ENCODE data around the gene DCHS2.
"Not testable (repeated sequence)": the region's sequence is repeated elsewhere in the genome, so short reads cannot be mapped to it uniquely, and the experiment has no call there.

DCHS2 gene

GRCh38 chr4:154276496-154276895 is 215.1 kb downstream of the DCHS2 start:
- no peak for DNase-seq
- no peak for TF ChIP-seq POLR2A (IDR thresholded peaks at IDR 0.05; ENCODE audit: low read length)
- TF ChIP-seq GATA1 (IDR thresholded peaks at IDR 0.05; ENCODE audit: low read depth, low read length) = no peak

- TF ChIP-seq POLR2A (IDR thresholded peaks at IDR 0.05; ENCODE audit: low read length) (no peak), GATA1 (IDR thresholded peaks at IDR 0.05; ENCODE audit: low read depth, low read length) (no peak)
- no peak for DNase-seq
Observed at GRCh38 chr4:154254999-154255398, 236.6 kb downstream of the DCHS2 start.

GRCh38 chr4:154234576-154234975 is 257.0 kb downstream of the DCHS2 start:
- no peak for DNase-seq
- TF ChIP-seq POLR2A (IDR thresholded peaks at IDR 0.05; ENCODE audit: low read length) (no peak), GATA1 (IDR thresholded peaks at IDR 0.05; ENCODE audit: low read depth, low read length) (no peak)

GRCh38 chr4:154231806-154232478 is 259.7 kb downstream of the DCHS2 start:
- TF ChIP-seq POLR2A (IDR thresholded peaks at IDR 0.05; ENCODE audit: low read length) = no peak
- DNase-seq = no peak

GRCh38 chr4:154230723-154231122 is 260.9 kb downstream of the DCHS2 start:
- TF ChIP-seq GATA1 (IDR thresholded peaks at IDR 0.05; ENCODE audit: low read depth, low read length) (no peak), POLR2A (IDR thresholded peaks at IDR 0.05; ENCODE audit: low read length) (no peak)

GRCh38 chr4:154230091-154230490 is 261.5 kb downstream of the DCHS2 start:
- DNase-seq = no peak

More at GRCh38 chr4:154230723-154231122, 260.9 kb downstream of the DCHS2 start:
- DNase-seq = no peak

GRCh38 chr4:154222875-154223274 is 268.7 kb downstream of the DCHS2 start:
- TF ChIP-seq POLR2A (IDR thresholded peaks at IDR 0.05; ENCODE audit: low read length) (no peak), GATA1 (IDR thresholded peaks at IDR 0.05; ENCODE audit: low read depth, low read length) (no peak)
- no peak for DNase-seq

More at GRCh38 chr4:154230091-154230490, 261.5 kb downstream of the DCHS2 start:
- TF ChIP-seq GATA1 (IDR thresholded peaks at IDR 0.05; ENCODE audit: low read depth, low read length) = no peak
- TF ChIP-seq POLR2A (IDR thresholded peaks at IDR 0.05; ENCODE audit: low read length) = no peak

- no peak for DNase-seq
- TF ChIP-seq POLR2A (IDR thresholded peaks at IDR 0.05; ENCODE audit: low read length) (no peak), GATA1 (IDR thresholded peaks at IDR 0.05; ENCODE audit: low read depth, low read length) (no peak)
Observed at GRCh38 chr4:154218051-154218450, 273.5 kb downstream of the DCHS2 start.

GRCh38 chr4:154217384-154217783 is 274.2 kb downstream of the DCHS2 start:
- not testable (repeated sequence) for DNase-seq

- DNase-seq = no peak
- TF ChIP-seq GATA1 (IDR thresholded peaks at IDR 0.05; ENCODE audit: low read depth, low read length) = no peak
- TF ChIP-seq POLR2A (IDR thresholded peaks at IDR 0.05; ENCODE audit: low read length) = no peak
Observed at GRCh38 chr4:154211506-154211905, 280.1 kb downstream of the DCHS2 start.

- TF ChIP-seq POLR2A (IDR thresholded peaks at IDR 0.05; ENCODE audit: low read length) = no peak
- no peak for TF ChIP-seq GATA1 (IDR thresholded peaks at IDR 0.05; ENCODE audit: low read depth, low read length)
- DNase-seq = peak in 1 of 2 experiments; percentile 32
Observed at GRCh38 chr4:154208424-154208823, 283.2 kb downstream of the DCHS2 start.

- DNase-seq = no peak
- TF ChIP-seq POLR2A (IDR thresholded peaks at IDR 0.05; ENCODE audit: low read length) = no peak
- no peak for TF ChIP-seq GATA1 (IDR thresholded peaks at IDR 0.05; ENCODE audit: low read depth, low read length)
Observed at GRCh38 chr4:154205471-154205870, 286.1 kb downstream of the DCHS2 start.

- DNase-seq = no peak
- TF ChIP-seq POLR2A (IDR thresholded peaks at IDR 0.05; ENCODE audit: low read length) = no peak
- no peak for TF ChIP-seq GATA1 (IDR thresholded peaks at IDR 0.05; ENCODE audit: low read depth, low read length)
Observed at GRCh38 chr4:154194649-154195048, 296.9 kb downstream of the DCHS2 start.

- no peak for DNase-seq
- no peak for TF ChIP-seq POLR2A (IDR thresholded peaks at IDR 0.05; ENCODE audit: low read length)
Observed at GRCh38 chr4:154192585-154192984, 299.0 kb downstream of the DCHS2 start.

GRCh38 chr4:154189346-154189745 is 302.3 kb downstream of the DCHS2 start:
- TF ChIP-seq GATA1 (IDR thresholded peaks at IDR 0.05; ENCODE audit: low read depth, low read length) = no peak
- DNase-seq = no peak

GRCh38 chr4:154186888-154187287 is 304.7 kb downstream of the DCHS2 start:
- DNase-seq = no peak
- TF ChIP-seq POLR2A (IDR thresholded peaks at IDR 0.05; ENCODE audit: low read length) (no peak), GATA1 (IDR thresholded peaks at IDR 0.05; ENCODE audit: low read depth, low read length) (no peak)
